Measurements from ENCODE around the gene PARD3. TPM values are rescaled to one million over a fixed set of nuclear protein-coding genes. Genes with fewer than 3 reads are reported as not detected.

Gene PARD3
- total RNA-seq, 1 experiment from 2014 or later, result 46.3 TPM

GRCh38 chr10:34207343-34207742 lies 607.8 kb downstream of the PARD3 start (continued):
- no peak for TF ChIP-seq ZBTB33 (IDR thresholded peaks at IDR 0.05; ENCODE audit: extremely low read depth, insufficient replicate concordance, low read length)
- TF ChIP-seq ZNF274 (IDR thresholded peaks at IDR 0.05; ENCODE audit: low read depth, low read length), result no peak
- no peak for TF ChIP-seq ZFX (IDR thresholded peaks at IDR 0.05)

- no peaks in the 10 kb centered on the region for H3K27me3 ChIP-seq (ENCODE audit: insufficient read depth, low read length)
- H3K9ac ChIP-seq (ENCODE audit: low read length), result no peak overlapping the region
- H3K9me3 ChIP-seq (ENCODE audit: control insufficient read depth in 1 of 2, insufficient read depth in 1 of 2, low read depth in 1 of 2, low read length in 2 of 2), result no peaks in the 10 kb centered on the region
- H3K36me3 ChIP-seq (ENCODE audit: control insufficient read depth in 1 of 2, insufficient read depth in 2 of 2, low read length in 2 of 2), result no peaks in the 10 kb centered on the region
- intact Hi-C loops (cut with micrococcal nuclease), result no loop called here
- no peak overlapping the region for H3K4me3 ChIP-seq (replicated peaks in 1 of 2; ENCODE audit: low read depth in 1 of 2, low read length in 2 of 2)
- no peak overlapping the region for H3K27ac ChIP-seq (ENCODE audit: low read depth, low read length)
- no peaks in the 10 kb centered on the region for H3K79me2 ChIP-seq (ENCODE audit: insufficient read depth, low read length)
- no peaks in the 10 kb centered on the region for H3K9me2 ChIP-seq (ENCODE audit: insufficient read depth)
- ChIA-PET POLR2A (no interaction called here), RAD21 (ENCODE audit: low non-redundant PET in 1 of 2, low total read pairs in 2 of 2, uncharacterized antibody in 2 of 2, unreplicated experiment in 2 of 2) (no interaction called here), CTCF (no interaction called here)
- DNase-seq (ENCODE audit: low read depth, low spot score) (no peak), ATAC-seq (no peak)
- TF ChIP-seq RAD21 (IDR thresholded peaks at IDR 0.05; ENCODE audit: low read depth), result no peak
- no peaks in the 10 kb centered on the region for H3K4me1 ChIP-seq (ENCODE audit: control insufficient read depth in 1 of 2, insufficient read depth in 2 of 2, low read length in 2 of 2)
- BruUV-seq (replicated peaks), result no TSS peak
- no peaks in the 10 kb centered on the region for H4K20me1 ChIP-seq (ENCODE audit: insufficient read depth)
- no peak overlapping the region for H3K4me2 ChIP-seq (ENCODE audit: low read length)
- H2AFZ ChIP-seq (ENCODE audit: low read depth, low read length, poor library complexity, severe bottlenecking), result no peak overlapping the region
Measured at GRCh38 chr10:34206935-34207268, 608.2 kb downstream of the PARD3 start.

GRCh38 chr10:34206078-34206934 lies 608.8 kb downstream of the PARD3 start:
- POLR2A ChIA-PET, result no interaction called here

More at GRCh38 chr10:34206078-34206934, 608.8 kb downstream of the PARD3 start:
- Histone ChIP-seq H3K4me3 (replicated peaks in 1 of 2; ENCODE audit: low read depth in 1 of 2, low read length in 2 of 2) (no peak overlapping the region), H3K79me2 (ENCODE audit: insufficient read depth, low read length) (no peaks in the 10 kb centered on the region), H3K27me3 (ENCODE audit: insufficient read depth, low read length) (no peaks in the 10 kb centered on the region), H4K20me1 (ENCODE audit: insufficient read depth) (no peaks in the 10 kb centered on the region), H3K9ac (ENCODE audit: low read length) (no peak overlapping the region), H3K4me2 (ENCODE audit: low read length) (no peak overlapping the region), H3K9me3 (ENCODE audit: control insufficient read depth in 1 of 2, insufficient read depth in 1 of 2, low read depth in 1 of 2, low read length in 2 of 2) (no peaks in the 10 kb centered on the region), H3K27ac (ENCODE audit: low read depth, low read length) (no peak overlapping the region), H3K36me3 (ENCODE audit: control insufficient read depth in 1 of 2, insufficient read depth in 2 of 2, low read length in 2 of 2) (no peaks in the 10 kb centered on the region), H3K4me1 (ENCODE audit: control insufficient read depth in 1 of 2, insufficient read depth in 2 of 2, low read length in 2 of 2) (no peaks in the 10 kb centered on the region), H2AFZ (ENCODE audit: low read depth, low read length, poor library complexity, severe bottlenecking) (no peak overlapping the region), H3K9me2 (ENCODE audit: insufficient read depth) (no peaks in the 10 kb centered on the region)
- no TSS peak for BruUV-seq (replicated peaks)
- ChIA-PET RAD21 (ENCODE audit: low non-redundant PET in 1 of 2, low total read pairs in 2 of 2, uncharacterized antibody in 2 of 2, unreplicated experiment in 2 of 2) (no interaction called here), CTCF (no interaction called here)
- TF ChIP-seq TCF7L2 (IDR thresholded peaks at IDR 0.05; ENCODE audit: borderline replicate concordance, extremely low read depth, insufficient read depth, insufficient read length), result no peak
- TF ChIP-seq SIN3A (IDR thresholded peaks at IDR 0.05; ENCODE audit: low read depth), result no peak
- TF ChIP-seq JUND (IDR thresholded peaks at IDR 0.05), result no peak
- no peak for TF ChIP-seq ZBTB33 (IDR thresholded peaks at IDR 0.05; ENCODE audit: extremely low read depth, insufficient replicate concordance, low read length)
- TF ChIP-seq EZH2phosphoT487 (IDR thresholded peaks at IDR 0.05; ENCODE audit: borderline replicate concordance), result no peak
- TF ChIP-seq CTCF (IDR thresholded peaks at IDR 0.05 in 2 of 3, conservative IDR thresholded peaks at IDR 0.05 in 1 of 3; ENCODE audit: borderline replicate concordance in 1 of 3, insufficient read depth in 1 of 3, low read depth in 2 of 3, low read length in 2 of 3), result no peak
- intact Hi-C loops (cut with micrococcal nuclease), result no loop called here
- no peak for DNase-seq (ENCODE audit: low read depth, low spot score)
- no peak for ATAC-seq

Measured in HCT116 (cell line).